NCI-H146 (cell line): ENCODE measurements around the gene PLLP.

Experiments used
- DNase-seq: peaks from one replicate; lab custom pipeline; 2025; lab: John Stamatoyannopoulos, UW

PLLP gene

GRCh38 chr16:57225978-57226377, 58.5 kb downstream of the PLLP start:
- DNase-seq: no peak

- DNase-seq: no peak
Observed at GRCh38 chr16:57224651-57225335, 59.7 kb downstream of the PLLP start.

- DNase-seq: no peak
Observed at GRCh38 chr16:57223057-57223456, 61.4 kb downstream of the PLLP start.

GRCh38 chr16:57216968-57217367, 67.5 kb downstream of the PLLP start:
- DNase-seq: no peak

GRCh38 chr16:57213462-57213861, 71.0 kb downstream of the PLLP start:
- DNase-seq: no peak

GRCh38 chr16:57209780-57210179, 74.7 kb downstream of the PLLP start:
- DNase-seq: no peak

- no peak for DNase-seq
Observed at GRCh38 chr16:57208926-57209325, 75.5 kb downstream of the PLLP start.
